HG03575 (cell line): ENCODE data around the gene CCDC174.

ENCODE experiments used
- ATAC-seq: cut with Tn5 transposase; IDR thresholded peaks from one replicate; pipeline ENCODE4 v1.9.1; 2021; ENCODE audit not compliant: unreplicated experiment, insufficient number of reproducible peaks, low FRiP score; ENCODE audit errors: extremely low read depth

The CCDC174 gene

DNA sequence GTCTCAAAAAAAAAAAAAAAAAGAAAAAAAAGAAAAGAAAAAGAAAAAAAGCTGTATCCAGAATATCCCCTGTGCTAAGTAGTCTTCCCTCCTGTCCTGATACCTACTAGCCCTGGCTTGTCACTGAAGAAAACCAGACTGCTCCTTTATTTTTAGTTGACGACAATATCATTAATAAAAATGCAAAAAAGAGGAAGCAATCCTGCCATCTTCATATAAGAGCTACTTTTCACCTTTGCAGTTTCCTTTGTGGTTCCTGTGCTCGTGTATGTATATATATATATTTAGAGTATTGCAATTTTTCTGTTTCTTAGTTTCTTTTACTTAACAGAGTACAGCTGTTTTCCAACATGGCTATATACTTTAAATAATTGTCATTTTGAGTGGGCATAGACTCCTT lies 37.0 kb downstream of the CCDC174 start:
- ATAC-seq = no peak

DNA sequence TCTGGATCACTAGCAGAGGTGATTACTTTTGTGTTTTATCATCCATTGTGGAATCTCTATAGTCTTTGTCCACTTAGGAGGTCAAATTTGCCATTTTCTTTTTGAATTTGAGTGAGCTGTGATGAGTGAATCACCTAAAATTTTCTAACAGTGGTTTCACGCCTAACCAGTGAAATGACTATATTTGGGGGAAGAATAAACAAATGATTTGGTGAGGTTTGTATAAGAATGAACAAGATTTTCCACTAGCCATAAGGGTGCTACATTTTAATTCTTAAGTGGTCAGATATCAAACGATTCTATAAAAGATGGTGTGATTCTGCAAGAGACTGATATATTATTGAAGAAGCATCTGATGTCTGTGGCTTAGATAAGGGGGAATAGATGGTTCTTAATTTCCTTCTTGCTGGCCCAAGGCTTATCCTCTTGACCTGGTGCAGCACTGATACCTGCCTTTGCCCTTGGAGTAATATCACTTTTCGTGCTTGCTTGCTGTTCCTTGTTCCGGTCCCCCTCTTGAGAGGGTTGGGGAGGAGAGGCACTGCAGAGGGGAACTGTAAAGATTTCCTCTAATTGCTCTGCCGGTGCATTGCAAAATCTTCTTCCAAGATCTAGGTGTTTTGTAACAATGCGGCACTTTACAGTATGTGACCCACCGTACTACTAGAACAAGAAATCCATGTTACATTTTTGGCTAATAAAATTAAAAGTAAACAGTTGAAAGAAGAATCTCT lies 37.9 kb downstream of the CCDC174 start:
- no peak for ATAC-seq

DNA sequence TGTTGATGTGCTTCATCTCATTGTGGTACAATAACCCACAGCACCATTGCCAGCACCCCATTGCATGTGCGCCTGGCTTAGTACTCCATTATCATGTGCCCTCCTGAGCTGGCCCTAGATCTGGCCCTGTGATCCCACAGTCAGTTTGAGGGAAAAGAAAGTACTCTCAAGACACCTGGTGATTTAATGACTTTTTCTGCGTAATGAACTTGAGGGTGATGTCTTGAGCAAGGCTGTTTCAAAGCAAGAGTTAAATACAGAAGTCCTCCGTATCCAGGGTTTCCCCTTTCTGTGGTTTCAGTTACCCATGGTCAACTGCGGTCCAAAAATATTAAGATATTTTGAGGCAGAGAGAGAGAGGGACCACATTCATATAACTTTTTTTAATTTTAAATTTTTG lies 39.7 kb downstream of the CCDC174 start:
- ATAC-seq = no peak

DNA sequence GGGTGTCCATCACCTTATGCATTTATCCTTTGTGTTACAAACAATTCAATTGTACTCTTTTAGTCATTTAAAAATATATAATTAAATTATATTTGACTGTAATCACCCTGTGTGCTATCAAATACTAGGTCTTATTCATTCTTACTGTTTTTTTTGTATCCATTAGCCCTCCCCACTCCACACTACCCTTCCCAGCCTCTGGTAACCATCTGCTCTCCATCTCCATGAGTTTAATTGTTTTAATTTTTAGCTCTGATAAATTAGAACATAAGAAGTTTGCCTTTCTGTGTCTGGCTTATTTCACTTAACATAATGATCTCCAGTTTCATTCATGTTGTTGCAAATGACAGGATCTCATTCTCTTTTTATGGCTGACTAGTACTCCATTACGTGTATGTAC lies 40.2 kb downstream of the CCDC174 start:
- no peak for ATAC-seq

DNA sequence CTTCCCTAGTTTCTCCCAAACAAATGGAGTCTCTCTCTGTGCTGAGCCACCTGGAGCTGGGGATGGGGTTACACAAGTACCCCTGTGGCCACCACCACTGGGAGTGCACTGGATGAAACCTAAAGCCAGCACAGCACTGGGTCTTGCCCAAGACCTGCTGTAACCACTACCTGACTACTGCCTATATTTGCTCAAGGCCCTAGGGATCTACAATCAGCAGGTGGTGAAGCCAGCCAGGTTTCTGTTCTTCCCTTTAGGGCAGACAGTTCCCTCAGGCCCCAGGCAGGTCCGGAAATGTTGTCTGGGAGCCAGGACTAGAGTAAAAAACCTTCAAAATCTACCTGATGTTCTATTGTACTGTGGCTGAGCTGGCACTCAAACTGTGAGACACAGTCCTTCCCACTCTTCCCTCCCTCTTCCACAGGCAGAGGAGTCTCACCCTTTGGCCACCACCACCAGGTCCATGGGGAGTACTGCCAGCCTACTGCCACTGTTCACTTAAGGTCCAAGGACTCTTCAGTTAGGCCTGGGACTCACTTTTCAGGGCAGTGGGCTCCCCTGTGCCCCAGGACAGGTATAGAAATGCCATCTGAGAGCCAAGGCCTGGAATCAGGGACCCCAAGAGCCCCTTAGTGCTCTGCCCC lies 47.2 kb downstream of the CCDC174 start:
- no peak for ATAC-seq

DNA sequence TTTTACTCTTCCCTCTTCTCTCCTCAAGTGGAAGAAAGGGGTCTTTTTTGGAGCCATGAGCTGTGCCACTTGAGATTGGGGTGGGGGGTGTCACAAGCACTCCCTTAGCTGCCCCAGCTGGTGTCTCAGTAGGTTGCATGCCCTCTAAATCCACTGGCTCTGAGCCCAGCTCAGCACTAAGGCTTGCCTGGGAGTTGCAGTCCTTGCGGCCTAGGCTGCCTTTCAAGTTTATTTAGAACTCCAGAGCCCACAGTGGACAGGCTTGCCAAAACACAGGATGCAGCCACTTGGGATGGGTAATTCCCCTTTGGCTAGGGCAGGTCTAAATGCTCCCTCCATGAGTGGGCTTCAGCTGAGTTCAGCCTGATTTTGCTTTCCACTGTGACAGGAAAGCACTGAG lies 48.1 kb downstream of the CCDC174 start:
- no peak for ATAC-seq

DNA sequence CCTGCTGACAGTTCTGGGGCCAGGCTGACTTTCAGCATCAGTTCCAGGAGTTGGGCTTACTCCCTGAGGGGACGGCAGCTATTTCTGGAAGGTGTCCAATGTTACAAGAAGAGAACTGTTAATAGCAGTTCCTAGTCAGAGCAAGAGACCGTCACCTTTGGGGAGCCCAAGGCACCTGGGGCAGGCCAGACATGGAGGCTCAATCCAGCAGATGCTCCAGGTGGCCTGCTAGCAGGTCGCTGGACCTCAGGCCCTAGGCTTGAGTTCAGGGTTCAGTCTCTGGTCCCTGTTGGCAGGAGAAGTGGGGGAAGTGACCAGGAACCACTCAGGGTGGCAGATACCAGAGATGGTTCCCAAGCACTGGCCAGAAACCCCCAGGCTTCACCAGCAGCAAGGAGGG lies 49.3 kb downstream of the CCDC174 start:
- ATAC-seq = no peak

DNA sequence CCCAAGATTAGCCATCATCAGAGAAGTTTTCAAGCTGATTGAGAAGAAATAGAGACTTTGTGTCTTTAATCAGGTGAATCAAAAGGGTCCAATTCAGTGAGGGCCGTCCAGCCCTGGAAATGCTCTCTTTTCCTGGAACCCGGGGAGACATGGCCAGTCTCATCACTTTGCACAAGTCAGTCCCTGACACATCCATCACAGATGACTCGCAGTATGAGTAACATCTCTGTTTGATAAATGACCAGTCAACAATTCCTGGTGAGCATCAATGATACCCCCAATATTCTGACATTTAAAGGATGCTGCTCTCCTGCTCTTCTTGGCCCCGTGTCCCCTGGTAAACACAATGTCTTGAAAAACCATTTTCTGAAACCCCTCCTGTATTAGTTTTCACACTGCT lies 50.1 kb downstream of the CCDC174 start:
- ATAC-seq = no peak

DNA sequence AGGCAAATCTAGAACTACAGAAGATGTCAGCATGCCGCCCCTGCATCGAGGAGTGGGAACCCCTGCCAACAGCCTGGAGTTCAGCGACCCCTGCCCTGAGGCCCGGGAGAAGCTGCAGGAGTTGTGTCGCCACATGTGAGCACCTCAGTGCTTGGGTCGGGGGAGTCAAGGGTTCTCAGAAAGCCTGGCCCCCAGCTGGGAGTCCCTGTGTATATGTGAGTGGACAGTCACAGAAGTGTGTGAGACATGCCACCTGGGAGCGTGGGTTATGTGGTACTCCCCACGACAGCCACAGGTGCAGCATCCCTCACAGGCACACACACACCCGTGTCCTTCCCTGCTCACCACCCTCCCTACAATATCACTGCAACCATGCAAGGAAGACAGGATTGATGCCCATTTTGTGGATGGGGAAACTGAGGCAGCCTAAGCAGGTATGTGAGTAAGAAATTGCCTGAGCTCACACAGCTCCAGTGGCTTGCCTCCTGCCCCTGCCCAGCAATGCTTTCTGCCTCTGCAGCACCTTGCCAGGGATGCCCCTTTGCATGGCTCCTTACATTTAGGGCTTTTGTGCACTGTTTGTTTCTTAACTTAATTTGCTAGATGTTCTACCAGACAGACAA lies 51.7 kb downstream of the CCDC174 start:
- no peak for ATAC-seq

DNA sequence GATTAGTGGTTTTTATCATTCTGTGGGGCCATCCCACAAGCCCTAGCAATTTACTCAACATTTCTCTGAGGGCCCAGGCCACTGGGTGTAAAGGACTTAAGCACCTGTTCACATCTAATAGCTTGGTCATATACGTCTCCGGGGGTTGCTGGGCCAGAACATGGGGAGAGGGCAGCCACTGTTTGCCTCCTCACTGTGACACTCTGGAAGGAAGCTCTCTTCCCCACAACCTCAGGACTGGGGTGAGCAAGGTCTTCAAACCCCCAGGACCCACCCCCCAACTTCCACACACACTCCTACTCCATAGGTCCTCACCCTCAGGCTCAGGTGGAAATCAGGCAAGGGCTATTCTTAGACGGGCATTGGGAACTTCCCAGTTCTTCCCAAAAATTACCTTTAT lies 52.2 kb downstream of the CCDC174 start:
- no peak for ATAC-seq

DNA sequence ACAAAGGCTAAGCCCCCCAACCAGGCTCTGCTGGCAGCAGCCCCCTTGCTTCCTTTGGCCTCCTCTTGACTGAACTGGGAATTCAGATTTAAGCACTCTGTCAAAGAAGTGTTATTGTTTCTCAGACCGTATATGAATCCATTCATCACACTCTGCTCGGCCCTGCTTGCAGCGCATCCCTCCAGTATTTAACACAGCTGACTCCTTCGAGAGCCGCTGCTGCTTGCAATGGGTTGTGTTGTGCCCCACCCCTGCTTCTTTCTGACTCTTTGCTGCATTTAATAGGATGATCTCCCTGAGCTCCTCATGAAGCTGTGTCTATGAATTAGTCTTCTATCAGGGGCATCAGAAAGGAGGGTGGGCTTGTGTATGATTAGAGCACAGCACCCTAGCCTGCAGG lies 54.5 kb downstream of the CCDC174 start:
- ATAC-seq = no peak

DNA sequence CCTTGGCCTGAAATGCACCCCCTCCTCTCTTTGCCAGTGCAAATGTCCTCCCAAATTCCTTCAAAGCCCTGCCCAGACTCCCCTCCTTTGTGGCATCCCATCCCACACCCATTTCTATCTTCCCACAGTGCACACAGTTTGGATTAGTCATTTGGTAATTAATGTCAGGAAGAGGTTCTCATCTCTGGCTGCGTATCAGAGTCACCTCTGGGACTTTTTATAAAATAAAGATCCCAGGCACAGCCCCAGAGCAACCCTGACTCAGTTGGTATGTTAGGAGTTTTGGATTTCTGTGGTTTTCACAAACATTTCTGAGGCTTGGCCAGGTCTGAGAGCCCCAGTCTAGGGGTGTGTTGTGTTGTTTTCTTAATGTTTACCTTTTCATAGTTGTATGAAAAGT lies 65.0 kb downstream of the CCDC174 start:
- ATAC-seq = no peak

DNA sequence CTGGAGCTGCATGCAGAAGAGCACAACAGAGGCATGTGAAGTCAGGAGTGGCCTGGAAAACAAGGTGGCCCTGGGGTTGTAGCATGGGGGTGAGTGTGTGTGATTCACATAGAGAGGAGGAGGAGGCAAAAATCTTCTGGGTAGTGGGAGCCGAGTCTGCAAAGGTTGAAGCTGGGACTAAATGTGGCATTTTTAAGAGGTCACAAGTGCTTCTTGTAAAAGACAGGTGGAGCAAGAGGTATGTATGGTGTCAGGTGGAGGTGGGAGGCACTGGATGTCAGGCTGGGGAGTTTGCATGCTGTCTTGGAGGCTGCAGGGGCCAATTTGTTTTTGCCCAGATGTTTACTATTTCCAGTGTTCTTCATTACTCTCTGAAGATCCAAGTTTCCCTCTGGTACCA lies 65.7 kb downstream of the CCDC174 start:
- ATAC-seq = no peak

DNA sequence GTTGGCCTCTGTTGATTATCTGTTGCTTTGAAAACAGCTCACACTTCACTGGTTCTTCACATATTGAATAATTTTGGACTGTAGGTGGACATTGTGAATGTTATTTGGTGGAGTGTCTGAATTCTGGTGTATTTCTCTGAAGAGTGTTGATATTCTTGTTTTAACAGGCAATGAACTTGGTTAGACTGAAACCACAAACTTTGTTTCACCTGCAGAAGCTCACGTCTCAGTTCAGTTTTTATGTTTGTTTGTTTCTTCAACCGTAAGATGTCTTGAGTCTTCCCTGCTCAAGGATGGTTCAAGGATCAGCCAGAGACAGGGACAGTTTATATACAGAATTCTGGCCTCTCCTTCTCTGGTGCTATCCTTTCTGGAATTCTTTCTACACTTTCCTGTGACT lies 67.0 kb downstream of the CCDC174 start:
- no peak for ATAC-seq

DNA sequence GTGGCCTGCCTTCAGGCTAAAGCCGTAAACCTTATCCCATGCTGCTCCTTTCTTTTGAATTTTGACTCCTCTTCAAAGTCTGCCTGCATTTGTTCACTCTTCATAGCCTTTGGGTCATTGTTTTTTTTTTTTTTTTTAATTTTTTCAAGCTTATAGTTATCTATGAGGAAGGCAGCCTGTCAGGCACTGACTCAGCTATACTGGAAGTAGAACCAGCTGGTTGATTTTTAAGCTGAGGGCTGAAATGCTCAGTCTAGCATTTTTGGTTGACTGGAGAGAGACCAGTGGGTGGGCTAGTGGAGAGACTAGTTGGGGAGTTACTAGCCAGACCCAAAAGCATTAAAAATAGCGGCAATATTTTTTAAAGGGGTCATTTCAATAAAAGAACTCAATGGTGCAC lies 67.4 kb downstream of the CCDC174 start:
- ATAC-seq = no peak

DNA sequence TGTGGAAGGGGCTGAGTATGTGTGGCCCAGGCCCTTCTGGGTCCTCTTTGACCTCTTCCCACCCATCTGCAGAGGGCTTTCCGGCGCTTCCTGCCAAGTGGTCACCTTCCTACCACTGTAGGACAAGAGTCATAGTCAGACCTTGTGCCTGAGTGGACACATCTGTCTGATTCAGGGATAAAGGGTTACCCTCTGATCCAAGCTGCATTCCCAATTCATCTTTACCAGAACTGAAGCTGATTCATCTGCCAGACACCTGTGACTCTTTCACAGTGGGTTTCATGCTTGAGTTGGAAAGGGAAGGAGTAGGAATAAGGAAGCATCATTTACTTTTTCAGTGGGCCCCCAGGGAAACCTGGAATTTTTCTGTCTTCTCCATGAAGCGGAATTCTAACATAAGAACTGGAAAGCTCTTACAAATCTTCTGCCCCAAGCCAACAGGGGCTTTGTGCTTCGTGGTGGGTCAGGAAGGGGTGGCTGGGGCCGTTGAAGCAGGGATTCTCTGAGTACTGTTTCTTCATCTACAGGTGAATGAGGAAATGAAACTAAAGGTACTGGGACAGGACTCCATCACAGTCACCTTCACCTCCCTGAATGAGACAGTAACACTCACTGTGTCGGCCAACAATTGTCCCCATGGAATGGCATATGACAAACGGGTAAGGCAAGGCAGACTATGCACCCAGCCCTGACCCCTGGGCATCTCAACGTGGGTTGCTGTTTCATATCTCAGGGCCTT lies 69.7 kb downstream of the CCDC174 start:
- no peak for ATAC-seq
